SH-SY5Y (cell line): Measurements from ENCODE around the gene FADS6.

Experiments
- GATA2 ChIP-seq: IDR thresholded peaks from 2 replicates; pipeline ENCODE4 v1.6.1; 2011; ENCODE audit warnings: mild to moderate bottlenecking, low read depth, low read length
- GATA3 ChIP-seq: IDR thresholded peaks from 2 replicates; pipeline ENCODE4 v1.6.1; 2011; ENCODE audit warnings: low read depth, mild to moderate bottlenecking, low read length, moderate library complexity

DNA sequence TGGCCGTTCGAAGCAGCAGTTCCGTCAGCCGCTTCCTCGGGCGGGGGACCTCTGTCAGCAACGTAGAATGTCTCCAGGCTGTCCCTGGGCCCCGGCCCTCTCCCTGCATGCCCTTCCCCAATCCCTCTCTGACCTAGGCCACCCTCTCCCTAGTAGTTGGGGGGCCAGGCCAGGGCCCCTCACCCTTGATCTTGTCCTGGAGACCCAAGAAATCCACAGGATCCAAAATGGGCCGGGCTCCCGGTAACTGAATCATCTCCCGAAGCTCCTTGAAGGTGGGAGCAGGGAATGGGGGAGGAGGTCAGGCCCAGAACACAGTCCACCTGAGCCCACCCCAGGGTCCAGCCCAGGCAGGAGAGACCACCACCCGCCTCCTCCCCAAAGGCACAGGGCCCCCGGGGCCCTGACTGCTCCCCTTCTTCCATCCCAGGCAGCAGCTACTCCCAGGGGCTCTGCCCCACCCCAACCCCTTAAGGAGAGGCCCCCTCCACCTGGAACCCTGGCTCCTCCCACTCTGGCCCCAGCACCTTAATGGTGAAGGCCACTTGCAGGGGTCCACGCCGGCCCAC, 29.1 kb downstream of the FADS6 start:
- TF ChIP-seq GATA3 = no peak
- no peak for TF ChIP-seq GATA2
